GM18502 (cell line): ENCODE data around the gene ERBB2.
A peak's percentile ranks its signal among the peaks of the same experiment; 100 is the strongest.
"Not testable (repeated sequence)": the region's sequence is repeated elsewhere in the genome, so short reads cannot be mapped to it uniquely, and the experiment has no call there.

Source experiments
- ATAC-seq: cut with Tn5 transposase; IDR thresholded peaks from one replicate; pipeline ENCODE4 v1.9.1; 2021; ENCODE audit warnings: mild to moderate bottlenecking; ENCODE audit not compliant: unreplicated experiment, poor library complexity

ERBB2 gene

GRCh38 chr17:39740357-39741111 lies 40.7 kb downstream of the ERBB2 start:
- ATAC-seq: no peak

- no peak for ATAC-seq
Observed at GRCh38 chr17:39742126-39742855, 42.4 kb downstream of the ERBB2 start.

GRCh38 chr17:39742856-39743436 lies 43.1 kb downstream of the ERBB2 start:
- no peak for ATAC-seq

GRCh38 chr17:39744075-39744835 lies 44.4 kb downstream of the ERBB2 start:
- ATAC-seq: no peak

- no peak for ATAC-seq
Observed at GRCh38 chr17:39744836-39745215, 45.0 kb downstream of the ERBB2 start.

GRCh38 chr17:39745335-39746144 lies 45.7 kb downstream of the ERBB2 start:
- no peak for ATAC-seq

- ATAC-seq: no peak
Observed at GRCh38 chr17:39746145-39746461, 46.2 kb downstream of the ERBB2 start.

- ATAC-seq: no peak
Observed at GRCh38 chr17:39747745-39748144, 47.9 kb downstream of the ERBB2 start.

GRCh38 chr17:39748444-39749034 lies 48.7 kb downstream of the ERBB2 start:
- not testable (repeated sequence) for ATAC-seq

GRCh38 chr17:39750131-39751015 lies 50.5 kb downstream of the ERBB2 start:
- no peak for ATAC-seq

- ATAC-seq: no peak
Observed at GRCh38 chr17:39751016-39751543, 51.2 kb downstream of the ERBB2 start.

- ATAC-seq: no peak
Observed at GRCh38 chr17:39751637-39752036, 51.8 kb downstream of the ERBB2 start.

- no peak for ATAC-seq
Observed at GRCh38 chr17:39752241-39752881, 52.5 kb downstream of the ERBB2 start.

- peak; percentile 27 for ATAC-seq
Observed at GRCh38 chr17:39753514-39754160, 53.8 kb downstream of the ERBB2 start.

GRCh38 chr17:39754161-39754957 lies 54.5 kb downstream of the ERBB2 start:
- ATAC-seq: peak; percentile 61

GRCh38 chr17:39754958-39755553 lies 55.2 kb downstream of the ERBB2 start:
- no peak for ATAC-seq
